Kasumi-1 (cell line): ENCODE results near the gene ZSCAN22.
A peak's percentile ranks its signal among the peaks of the same experiment; 100 is the strongest.
"Not testable (repeated sequence)": the region's sequence is repeated elsewhere in the genome, so short reads cannot be mapped to it uniquely, and the experiment has no call there.

Experiments used
- DNase-seq, 2 experiments: peaks; one replicate each; lab custom pipeline; 2025; lab: John Stamatoyannopoulos, UW

ZSCAN22 gene

GRCh38 chr19:58318297-58318696 is 8.5 kb upstream of the ZSCAN22 start:
- no peak for DNase-seq

GRCh38 chr19:58319241-58319640 is 7.6 kb upstream of the ZSCAN22 start:
- DNase-seq, result no peak

DNA sequence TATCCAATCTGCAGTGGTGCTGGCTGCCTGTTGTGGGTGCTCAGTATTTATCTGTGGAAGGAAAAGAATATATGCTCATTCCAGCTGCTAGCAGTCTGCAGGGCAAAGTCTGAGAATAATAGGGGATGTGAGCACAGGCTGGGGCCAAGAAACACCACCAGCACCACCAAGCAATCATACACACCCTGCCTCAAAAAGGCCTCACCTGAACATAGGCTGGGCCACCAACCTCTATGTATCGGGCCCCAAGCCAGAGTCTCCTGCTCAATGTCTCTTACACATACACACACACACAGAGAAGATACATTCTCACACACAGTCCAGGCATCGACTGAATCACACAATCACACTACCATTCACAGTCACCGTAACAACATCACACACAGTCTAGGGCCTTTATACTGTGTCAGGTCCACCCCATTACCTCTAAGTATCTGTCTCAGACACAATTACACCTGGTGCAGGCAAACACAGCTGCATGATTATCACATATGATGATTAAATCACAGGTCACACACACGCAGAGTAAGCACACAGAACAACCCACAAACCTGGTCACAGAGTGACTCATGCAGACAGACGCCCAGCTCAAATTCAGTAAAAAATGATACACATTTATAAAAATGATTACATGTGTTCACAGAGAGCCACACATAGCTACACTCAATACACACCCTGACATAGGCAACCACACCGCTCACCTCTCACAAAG is 1.3 kb upstream of the ZSCAN22 start:
- no peak for DNase-seq

DNA sequence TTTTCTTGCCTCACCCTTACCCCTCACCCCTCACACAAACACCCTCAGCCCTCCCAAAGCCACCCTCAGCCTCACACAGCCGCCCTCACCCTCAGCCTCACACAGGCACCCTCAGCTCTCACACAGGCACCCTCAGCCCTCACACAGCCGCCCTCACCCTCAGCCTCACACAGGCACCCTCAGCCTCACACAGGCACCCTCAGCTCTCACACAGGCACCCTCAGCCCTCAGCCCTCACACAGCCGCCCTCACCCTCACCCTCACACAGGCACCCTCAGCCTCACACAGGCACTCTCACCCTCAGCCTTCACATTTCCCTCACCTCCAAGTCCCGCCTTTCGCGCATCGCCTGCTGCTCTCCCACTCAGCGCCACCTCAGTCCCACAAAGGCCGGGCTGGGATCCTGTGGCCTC is 287 bp upstream of the ZSCAN22 start:
- no peak for DNase-seq

DNA sequence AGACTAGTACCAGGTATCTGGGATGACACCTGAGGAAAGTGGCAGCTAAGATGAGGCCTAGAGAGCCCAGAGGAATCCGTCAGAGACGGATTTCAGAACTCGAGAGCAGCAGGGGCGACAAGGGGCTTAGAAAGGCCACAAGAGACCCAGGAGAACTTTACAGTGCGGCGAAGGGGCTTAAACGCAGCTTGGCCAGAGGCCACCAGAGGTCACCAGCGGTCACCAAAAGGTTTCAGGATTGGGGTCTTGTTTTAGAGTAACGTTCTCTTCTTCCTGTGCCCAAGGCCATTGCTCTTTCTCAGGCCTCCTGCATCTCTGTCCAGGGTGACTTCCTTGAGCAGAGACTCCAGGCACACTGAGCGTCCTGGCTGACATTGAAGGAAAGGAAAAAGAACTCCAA is 2.2 kb downstream of the ZSCAN22 start:
- peak; percentile 32 to 54 for DNase-seq

DNA sequence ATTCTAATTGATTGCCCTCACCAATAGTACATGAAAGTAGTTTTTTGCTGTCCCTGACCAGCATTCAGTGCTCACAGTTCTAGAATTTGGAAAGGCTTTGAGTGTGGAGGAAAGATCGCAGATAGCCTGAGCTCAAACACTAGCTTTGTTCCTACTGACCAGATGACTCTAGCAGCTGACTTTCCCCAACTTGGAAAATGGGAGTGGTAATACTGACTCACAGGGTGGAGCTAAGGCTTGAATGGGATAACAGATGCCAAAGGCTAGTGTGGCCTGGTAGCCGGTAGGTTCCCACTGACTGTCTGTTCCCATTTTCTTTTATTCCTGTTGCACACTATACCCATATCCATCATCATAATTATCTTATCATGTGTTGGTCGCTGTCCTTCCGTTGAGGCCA is 3.7 kb downstream of the ZSCAN22 start:
- no peak for DNase-seq

- no peak for DNase-seq
Measured at GRCh38 chr19:58332697-58333096, 5.9 kb downstream of the ZSCAN22 start.

- peak; percentile 13 to 21 for DNase-seq
Measured at GRCh38 chr19:58334691-58335249, 8.0 kb downstream of the ZSCAN22 start.

DNA sequence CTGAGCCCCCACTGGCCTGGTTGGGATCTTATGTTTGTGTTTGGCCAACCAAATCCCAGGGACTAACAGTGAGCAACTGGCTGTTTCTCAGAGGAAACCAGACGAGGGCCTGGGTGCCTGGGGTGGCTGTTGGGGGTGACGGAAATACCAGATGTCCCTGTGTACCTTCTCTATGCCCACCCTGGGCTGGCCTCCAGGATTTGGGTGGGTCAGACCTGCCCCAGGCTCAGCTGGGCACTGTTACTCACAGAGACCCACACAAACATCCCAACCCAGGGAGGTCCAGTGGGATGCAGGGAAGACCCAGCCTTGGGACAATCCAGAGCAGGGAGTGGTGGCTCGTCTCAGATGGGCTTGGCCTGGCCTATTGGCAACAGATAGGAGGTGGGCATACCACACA is 8.8 kb downstream of the ZSCAN22 start:
- DNase-seq, result no peak

DNA sequence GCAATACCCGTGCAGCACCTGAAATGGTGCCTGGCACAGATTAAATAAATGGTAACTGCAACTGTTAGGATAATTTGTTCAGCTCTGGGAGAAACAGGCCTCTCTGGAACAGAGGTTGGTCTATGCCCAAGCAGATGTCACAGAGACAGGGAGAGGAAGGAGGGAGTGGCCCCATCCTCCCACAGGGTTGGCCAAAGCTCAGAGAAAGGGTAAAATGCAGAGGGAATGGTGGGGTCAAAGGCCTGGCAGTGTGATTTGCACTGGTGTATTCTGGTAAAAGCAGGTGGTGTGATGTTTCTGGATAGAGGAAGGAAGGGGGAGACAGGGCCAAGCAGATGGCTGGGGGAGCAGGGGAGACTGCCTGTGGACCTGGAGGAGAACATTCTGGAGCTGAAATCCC is 9.4 kb downstream of the ZSCAN22 start:
- DNase-seq, result no peak

DNA sequence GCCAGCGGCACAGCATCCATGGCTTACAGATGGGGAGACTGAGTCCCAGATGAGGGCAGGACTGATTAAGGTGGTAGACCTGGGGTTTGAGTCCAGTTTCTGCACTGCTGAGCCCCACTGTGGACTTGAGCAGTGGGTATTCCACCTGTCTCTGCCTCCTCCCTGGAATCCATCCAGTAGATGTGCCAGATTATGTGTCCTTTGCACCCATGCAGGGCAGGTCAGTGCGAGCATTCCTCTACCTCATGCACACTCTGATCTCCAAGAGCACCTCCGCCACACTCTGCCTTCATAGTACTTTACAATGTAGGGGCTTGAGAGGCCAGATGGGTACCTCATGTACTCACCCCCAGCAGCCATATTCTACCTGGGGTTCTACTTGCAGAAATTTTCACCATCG is 10.0 kb downstream of the ZSCAN22 start:
- no peak for DNase-seq

GRCh38 chr19:58338336-58338735 is 11.5 kb downstream of the ZSCAN22 start:
- DNase-seq, result no peak

- no peak for DNase-seq
Measured at GRCh38 chr19:58338825-58339558, 12.2 kb downstream of the ZSCAN22 start.

DNA sequence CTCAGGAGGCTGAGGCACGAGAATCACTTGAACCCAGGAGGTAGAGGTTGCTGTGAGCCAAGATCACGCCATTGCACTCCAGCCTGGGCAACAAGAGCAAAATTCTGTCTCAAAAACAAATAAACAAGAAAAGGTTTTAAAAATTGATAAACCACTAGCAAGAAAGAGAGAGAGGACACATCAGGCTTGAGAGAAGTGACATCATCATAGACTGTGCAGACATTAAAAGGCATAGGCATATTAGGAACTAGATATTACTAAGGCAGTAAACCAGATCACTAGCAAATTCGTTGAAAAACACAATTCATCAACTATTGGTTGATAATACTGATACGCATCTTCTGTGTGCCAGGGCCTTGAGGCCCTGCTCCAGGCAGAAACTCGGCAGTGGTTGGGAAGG is 18.8 kb downstream of the ZSCAN22 start:
- DNase-seq, result no peak

DNA sequence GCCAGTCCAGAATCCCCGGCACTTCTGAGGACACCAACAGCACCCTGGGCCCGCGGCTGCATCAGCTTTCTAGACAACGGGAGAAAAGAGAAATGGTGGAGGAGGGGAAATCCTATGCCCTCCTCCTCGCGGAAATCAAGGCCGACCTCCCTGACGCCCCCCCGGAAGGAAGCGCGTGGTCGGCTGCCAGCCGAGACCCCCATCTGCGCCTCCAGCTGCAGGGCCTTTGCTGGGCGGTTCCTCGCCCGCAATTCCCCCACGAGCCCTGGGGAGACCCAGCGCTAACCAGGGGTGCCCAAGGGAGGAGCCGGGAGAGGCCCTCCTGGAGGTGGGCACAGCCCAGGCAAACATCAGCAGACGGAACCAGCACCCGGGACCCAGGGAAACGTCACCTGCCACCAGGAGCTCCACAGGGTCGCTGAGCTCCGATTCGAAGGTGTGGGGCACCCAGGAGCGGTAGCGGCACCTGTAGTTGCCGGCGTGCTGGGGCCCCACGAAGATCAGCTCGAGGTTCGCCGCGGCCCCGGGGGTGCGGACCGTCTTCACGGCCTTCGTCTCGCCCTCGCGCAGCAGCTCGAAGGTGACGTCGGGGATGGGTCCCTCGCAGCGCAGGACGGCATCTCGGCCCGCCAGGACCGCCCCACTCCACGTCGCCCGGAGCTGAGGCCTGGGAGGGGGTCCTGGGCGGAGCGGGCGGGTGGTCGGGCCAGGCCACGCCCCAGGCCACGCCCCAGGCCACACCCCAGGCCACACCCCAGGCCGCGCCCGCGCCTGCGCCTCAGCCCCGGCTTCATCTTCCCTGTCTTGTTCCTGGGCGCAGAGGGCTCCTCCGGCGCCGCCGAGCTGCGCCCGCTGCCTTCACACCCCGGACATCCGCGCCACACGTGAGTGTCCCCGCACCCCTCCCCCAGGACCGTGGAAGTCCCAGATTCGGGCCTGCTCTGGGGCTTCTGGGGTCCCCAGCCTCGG is 20.5 kb downstream of the ZSCAN22 start:
- DNase-seq, result peak; percentile 60 to 65

DNA sequence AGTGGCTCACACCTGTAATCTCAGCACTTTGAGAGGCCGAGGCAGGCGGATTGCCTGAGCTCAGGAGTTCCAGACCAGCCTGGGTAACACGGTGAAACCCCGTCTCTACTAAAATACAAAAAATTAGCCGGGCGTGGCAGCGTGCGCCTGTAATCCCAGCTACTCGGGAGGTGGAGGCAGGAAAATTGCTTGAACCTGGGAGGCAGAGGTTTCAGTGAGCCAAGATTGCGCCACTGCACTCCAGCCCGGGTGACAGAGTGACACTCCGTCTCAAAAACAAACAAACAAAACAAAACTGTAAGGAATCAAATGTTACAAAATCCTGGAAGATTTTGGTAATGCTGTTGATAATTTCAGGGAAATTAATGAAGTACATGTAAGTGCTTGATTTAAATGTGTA is 21.3 kb downstream of the ZSCAN22 start:
- DNase-seq, result not testable (repeated sequence)

DNA sequence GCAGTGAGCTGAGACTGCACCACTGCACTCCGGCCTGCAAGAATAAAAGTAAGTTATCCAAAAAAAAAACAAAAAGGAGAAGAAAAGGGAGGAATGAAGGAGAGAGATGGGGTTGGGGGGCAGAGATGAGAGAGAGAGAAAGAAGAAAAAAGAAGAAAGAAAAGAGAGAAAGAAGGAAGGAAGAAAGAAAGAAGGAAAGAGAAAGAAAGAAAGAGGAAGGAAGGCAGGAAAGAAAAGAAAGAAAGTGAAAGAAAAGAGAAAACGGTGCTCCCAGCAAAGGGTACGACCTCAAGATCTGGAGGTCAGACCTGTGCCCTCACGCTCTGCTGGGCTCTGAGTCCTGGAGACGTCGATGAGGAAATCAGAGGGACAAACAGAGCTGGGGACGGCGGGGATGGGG is 22.8 kb downstream of the ZSCAN22 start:
- no peak for DNase-seq

- DNase-seq, result no peak
Measured at GRCh38 chr19:58350001-58350861, 23.4 kb downstream of the ZSCAN22 start.

DNA sequence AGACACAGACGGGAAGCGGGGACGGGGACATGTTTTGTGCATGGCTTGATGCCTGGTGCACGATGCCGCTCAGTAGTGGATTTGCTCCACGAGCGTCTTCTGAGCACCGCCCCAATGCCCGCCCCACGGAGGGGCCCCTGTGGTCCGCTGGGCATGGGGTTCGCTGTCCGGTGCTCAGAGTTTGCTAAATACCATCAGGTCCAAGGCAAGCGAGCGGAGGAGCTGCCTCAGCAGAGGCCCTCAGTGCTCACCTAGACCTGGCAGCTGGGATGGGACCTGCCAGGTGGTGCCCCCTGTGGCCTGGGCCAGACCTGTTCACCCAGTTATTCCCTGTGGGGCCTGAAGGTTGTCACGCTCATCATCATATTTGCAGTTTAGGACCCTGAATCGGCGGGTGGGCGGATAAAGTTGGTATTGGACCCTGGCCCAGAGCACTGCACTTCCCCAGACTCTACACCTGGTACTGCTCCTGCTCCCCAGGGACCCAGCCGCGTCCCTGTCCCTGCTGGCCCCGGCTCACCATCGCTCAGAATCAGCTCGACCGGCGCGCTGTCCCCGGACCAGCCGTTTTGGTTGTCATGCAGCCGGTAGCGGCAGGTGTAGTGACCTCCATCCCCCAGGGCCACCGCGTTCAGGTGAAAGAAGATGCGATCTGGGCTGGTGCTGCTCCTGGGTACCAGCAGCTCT is 24.2 kb downstream of the ZSCAN22 start:
- no peak for DNase-seq

GRCh38 chr19:58351558-58351878 is 24.7 kb downstream of the ZSCAN22 start:
- no peak for DNase-seq
